ENCODE results near the gene ACLY.

ACLY gene

DNA sequence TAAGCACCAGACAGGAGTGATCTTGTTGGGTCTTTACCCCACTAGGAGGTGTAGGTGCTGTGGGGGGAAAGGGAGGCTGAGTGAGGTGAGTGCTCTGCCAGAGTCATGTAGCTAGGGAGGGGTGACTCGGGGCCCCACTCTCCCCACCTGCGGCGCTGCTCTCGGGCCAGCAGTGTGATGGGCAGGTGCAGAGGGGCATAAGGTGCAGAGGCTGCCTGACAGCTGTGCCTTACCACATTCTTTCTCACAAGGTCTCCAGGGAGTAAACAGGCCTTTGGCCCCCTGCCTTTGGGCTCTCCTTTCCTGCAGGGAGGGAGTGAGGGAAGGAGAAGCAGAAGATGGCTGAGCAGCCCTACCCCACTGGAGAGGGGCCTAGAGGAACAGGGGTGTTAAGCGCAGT, 43.4 kb upstream of the ACLY start:
- Histone ChIP-seq H3K9me3 (ENCODE audit: control insufficient read depth, insufficient read depth, low read depth, low read length) (no peaks in the 10 kb centered on the region), H3K4me1 (ENCODE audit: control insufficient read depth, insufficient read depth, low read length) (0 out of 2 replicates have a peak, but pooled peaks cover 4% of the 10 kb centered on the region), H3K36me3 (ENCODE audit: control insufficient read depth in 2 of 2, insufficient read depth in 1 of 2, low read length in 2 of 2) (no peaks in the 10 kb centered on the region), H3K27ac (ENCODE audit: extremely low read depth, low read depth, low read length) (no peak overlapping the region), H3K4me3 (ENCODE audit: low read depth, low read length) (no peak overlapping the region)
- CTCF ChIA-PET = interaction anchor here (0.7 to 12.1 kb wide), 23 partner anchors 9 to 572 kb away, joined by 3 to 142 read pairs (median 5); partner anchors contain the start of genes DNAJC7, KAT2A, NKIRAS2 and ODAD4
- TF ChIP-seq GLI4 (tag by site-specific recombination; IDR thresholded peaks at IDR 0.05) (no peak), MEIS1 (CRISPR knock-in tag; IDR thresholded peaks at IDR 0.05; ENCODE audit: borderline replicate concordance) (no peak), ZNF544 (tag by site-specific recombination; IDR thresholded peaks at IDR 0.05) (no peak), KLF10 (tag by site-specific recombination; IDR thresholded peaks at IDR 0.05) (no peak), ZSCAN30 (tag by site-specific recombination; IDR thresholded peaks at IDR 0.05) (no peak), ZNF214 (tag by site-specific recombination; IDR thresholded peaks at IDR 0.05; ENCODE audit: borderline replicate concordance) (no peak), ZFP69B (tag by site-specific recombination; IDR thresholded peaks at IDR 0.05) (no peak), ZNF155 (tag by site-specific recombination; IDR thresholded peaks at IDR 0.05) (no peak), ZNF837 (tag by site-specific recombination; IDR thresholded peaks at IDR 0.05) (no peak), ZFP37 (tag by site-specific recombination; IDR thresholded peaks at IDR 0.05) (no peak)
- TF ChIP-seq, protein P1, sequence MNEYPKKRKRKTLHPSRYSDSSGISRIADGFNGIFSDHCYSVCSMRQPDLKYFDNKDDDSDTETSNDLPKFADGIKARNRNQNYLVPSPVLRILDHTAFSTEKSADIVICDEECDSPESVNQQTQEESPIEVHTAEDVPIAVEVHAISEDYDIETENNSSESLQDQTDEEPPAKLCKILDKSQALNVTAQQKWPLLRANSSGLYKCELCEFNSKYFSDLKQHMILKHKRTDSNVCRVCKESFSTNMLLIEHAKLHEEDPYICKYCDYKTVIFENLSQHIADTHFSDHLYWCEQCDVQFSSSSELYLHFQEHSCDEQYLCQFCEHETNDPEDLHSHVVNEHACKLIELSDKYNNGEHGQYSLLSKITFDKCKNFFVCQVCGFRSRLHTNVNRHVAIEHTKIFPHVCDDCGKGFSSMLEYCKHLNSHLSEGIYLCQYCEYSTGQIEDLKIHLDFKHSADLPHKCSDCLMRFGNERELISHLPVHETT (tag by site-specific recombination; IDR thresholded peaks at IDR 0.05) = no peak
- TF ChIP-seq, protein P2, sequence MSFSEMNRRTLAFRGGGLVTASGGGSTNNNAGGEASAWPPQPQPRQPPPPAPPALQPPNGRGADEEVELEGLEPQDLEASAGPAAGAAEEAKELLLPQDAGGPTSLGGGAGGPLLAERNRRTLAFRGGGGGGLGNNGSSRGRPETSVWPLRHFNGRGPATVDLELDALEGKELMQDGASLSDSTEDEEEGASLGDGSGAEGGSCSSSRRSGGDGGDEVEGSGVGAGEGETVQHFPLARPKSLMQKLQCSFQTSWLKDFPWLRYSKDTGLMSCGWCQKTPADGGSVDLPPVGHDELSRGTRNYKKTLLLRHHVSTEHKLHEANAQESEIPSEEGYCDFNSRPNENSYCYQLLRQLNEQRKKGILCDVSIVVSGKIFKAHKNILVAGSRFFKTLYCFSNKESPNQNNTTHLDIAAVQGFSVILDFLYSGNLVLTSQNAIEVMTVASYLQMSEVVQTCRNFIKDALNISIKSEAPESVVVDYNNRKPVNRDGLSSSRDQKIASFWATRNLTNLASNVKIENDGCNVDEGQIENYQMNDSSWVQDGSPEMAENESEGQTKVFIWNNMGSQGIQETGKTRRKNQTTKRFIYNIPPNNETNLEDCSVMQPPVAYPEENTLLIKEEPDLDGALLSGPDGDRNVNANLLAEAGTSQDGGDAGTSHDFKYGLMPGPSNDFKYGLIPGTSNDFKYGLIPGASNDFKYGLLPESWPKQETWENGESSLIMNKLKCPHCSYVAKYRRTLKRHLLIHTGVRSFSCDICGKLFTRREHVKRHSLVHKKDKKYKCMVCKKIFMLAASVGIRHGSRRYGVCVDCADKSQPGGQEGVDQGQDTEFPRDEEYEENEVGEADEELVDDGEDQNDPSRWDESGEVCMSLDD (tag by site-specific recombination; IDR thresholded peaks at IDR 0.05) = no peak
- TF ChIP-seq, protein P3, sequence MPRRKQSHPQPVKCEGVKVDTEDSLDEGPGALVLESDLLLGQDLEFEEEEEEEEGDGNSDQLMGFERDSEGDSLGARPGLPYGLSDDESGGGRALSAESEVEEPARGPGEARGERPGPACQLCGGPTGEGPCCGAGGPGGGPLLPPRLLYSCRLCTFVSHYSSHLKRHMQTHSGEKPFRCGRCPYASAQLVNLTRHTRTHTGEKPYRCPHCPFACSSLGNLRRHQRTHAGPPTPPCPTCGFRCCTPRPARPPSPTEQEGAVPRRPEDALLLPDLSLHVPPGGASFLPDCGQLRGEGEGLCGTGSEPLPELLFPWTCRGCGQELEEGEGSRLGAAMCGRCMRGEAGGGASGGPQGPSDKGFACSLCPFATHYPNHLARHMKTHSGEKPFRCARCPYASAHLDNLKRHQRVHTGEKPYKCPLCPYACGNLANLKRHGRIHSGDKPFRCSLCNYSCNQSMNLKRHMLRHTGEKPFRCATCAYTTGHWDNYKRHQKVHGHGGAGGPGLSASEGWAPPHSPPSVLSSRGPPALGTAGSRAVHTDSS (tag by site-specific recombination; IDR thresholded peaks at IDR 0.05) = no peak
- TF ChIP-seq, protein P4, sequence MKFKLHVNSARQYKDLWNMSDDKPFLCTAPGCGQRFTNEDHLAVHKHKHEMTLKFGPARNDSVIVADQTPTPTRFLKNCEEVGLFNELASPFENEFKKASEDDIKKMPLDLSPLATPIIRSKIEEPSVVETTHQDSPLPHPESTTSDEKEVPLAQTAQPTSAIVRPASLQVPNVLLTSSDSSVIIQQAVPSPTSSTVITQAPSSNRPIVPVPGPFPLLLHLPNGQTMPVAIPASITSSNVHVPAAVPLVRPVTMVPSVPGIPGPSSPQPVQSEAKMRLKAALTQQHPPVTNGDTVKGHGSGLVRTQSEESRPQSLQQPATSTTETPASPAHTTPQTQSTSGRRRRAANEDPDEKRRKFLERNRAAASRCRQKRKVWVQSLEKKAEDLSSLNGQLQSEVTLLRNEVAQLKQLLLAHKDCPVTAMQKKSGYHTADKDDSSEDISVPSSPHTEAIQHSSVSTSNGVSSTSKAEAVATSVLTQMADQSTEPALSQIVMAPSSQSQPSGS (tag by site-specific recombination; IDR thresholded peaks at IDR 0.05; ENCODE audit: low read depth) = no peak
- TF ChIP-seq, protein P5, sequence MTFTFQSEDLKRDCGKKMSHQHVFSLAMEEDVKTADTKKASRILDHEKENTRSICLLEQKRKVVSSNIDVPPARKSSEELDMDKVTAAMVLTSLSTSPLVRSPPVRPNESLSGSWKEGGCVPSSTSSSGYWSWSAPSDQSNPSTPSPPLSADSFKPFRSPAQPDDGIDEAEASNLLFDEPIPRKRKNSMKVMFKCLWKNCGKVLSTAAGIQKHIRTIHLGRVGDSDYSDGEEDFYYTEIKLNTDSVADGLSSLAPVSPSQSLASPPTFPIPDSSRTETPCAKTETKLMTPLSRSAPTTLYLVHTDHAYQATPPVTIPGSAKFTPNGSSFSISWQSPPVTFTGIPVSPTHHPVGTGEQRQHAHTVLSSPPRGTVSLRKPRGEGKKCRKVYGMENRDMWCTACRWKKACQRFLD (tag by site-specific recombination; IDR thresholded peaks at IDR 0.05) = no peak
- POLR2A ChIA-PET = no interaction called here

All from HEK293 (cell line).